GM18502 (cell line): Measurements from ENCODE around the gene FN3K.
"Not testable (repeated sequence)": the region's sequence is repeated elsewhere in the genome, so short reads cannot be mapped to it uniquely, and the experiment has no call there.

ENCODE experiments used
- ATAC-seq: cut with Tn5 transposase; IDR thresholded peaks from one replicate; pipeline ENCODE4 v1.9.1; 2021; ENCODE audit warnings: mild to moderate bottlenecking; ENCODE audit not compliant: unreplicated experiment, poor library complexity

FN3K gene

DNA sequence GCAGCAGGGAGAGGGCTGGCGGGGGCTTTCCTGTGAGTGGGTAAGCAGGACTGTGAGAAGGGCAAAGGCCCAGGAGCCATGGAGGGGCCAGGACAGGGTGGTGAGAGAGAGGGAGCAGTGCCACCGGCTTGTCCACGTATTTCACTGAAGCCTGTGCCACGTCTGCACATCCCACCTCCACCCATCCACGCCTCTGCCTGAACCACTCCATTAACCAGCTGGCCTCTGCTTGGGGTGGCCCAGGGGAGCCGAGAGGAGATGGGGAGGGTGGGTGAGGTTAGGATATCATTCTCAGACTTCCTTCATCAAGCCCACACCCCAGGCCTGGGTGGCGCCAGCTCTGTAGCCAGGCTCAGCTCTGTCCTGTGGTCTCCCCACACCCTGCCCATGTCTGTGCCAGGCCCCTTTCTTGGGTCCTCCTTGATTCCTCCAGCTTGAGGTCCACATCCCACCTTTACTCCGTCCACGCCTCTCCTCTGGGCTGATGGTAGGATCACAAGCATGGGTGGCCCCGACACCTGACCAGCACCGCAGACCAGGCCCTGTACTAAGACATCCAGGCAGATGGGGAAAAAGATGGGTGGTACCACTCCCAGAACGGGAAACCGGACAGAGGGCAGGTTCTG, 3.2 kb upstream of the FN3K start:
- ATAC-seq: no peak

DNA sequence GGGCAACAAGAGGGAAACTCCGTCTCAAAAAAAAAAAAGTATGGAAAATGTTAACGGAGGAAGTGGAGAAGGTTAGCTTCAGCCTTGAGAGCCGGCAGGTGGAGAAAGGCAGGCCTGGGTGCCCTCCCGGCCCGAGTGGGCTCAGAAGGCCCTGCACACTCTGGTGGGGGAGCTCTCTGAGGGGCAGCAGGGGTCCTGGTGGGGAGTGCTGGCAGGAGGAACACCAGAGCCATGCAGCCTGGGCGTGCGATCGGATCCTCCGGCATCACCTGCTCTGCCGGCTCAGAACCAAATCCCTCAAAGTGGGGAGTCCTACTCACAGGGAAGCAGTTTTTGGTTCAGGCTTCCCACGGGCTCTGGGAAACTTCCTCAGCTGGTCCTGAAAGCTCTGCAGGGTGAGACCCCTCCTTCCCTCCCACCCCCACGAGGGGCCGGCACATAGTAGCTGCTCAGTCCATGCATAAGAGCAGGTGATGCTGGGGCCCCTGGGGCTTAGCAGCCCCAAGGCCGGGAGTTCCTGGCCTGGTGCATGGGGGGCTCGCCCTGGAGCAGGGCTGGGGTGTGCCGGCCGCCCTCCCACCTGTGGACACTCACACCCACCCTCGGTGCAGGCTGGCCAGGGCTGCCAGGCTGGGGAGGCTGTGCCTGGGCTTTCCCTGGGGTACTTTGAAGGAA, 1.2 kb downstream of the FN3K start:
- no peak for ATAC-seq

DNA sequence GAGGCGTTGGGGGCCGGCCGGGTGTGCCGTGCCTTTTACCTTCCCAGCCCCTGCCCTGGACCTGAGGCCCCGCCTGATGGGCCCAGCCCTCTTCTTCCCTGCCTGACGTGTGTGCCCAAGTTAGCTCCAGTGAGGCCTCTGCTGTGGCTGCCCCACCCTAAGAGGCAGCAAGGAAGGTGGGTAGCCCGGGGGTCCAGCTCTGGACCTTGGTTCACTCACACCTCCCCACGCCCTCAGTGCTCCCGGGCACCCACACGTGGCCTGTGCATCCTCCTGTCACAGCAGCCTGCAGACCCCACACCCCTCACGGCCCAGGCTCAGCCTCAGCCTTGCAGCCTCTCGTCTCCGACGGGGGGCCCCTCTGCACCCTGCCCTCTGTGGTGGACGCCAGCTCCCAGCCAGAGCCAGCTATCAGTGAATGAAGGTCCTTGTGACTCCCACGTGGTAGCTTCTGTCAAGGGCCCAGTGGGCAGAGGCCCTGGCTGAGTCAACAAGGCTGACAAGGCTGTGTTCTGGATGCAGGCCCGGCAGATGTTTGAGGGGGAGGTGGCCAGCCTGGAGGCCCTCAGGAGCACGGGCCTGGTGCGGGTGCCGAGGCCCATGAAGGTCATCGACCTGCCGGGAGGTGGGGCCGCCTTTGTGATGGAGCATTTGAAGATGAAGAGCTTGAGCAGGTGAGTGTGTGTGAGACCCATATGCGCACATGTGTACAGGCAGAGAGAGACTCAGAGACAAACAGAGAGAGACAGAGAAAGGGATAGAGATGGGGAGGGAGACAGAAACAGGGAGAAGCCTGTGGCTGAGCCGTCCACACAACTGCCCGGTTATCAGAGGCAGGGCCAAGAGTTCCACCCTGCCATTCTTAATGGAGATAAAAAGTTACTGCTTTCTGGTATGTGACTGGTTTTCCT, 2.8 kb downstream of the FN3K start:
- ATAC-seq: no peak

DNA sequence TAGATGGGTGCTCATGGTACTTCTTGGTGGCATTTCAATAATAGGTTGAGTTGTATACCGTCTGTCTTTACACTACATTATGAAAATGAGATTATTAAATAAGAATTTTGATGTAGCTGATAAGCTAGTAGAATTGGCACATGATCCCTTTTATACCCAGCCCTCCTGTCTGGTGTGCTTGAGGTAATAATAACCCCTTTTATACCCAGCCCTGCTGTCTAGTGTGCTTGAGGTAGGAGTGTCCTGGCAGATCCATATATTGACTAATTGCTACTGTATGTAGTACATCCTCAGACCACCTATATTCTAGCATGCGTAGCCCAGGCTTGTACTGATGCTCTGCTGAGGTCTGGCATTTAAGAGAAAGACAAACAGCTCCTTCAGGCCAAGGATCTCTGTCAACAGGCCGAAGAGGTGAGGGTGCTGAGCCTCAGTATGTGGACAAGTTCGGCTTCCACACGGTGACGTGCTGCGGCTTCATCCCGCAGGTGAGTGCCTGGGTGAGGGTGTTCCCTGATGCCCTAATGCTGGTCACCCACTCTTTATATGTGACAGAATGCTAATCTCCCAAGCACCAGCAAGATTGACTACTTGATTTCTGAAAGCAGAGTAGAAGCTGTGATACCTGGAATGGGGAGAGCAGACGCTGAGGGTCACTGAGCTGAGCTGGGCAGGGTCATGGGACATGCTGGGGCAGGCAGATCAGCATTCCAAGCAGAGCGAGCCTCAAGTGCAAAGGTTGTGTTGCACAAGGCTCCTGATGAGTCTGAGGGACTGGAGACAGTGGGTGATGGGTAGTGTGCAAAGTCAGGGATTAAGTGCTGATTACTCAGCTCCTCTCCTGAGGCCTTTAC, 5.7 kb downstream of the FN3K start:
- ATAC-seq: no peak

DNA sequence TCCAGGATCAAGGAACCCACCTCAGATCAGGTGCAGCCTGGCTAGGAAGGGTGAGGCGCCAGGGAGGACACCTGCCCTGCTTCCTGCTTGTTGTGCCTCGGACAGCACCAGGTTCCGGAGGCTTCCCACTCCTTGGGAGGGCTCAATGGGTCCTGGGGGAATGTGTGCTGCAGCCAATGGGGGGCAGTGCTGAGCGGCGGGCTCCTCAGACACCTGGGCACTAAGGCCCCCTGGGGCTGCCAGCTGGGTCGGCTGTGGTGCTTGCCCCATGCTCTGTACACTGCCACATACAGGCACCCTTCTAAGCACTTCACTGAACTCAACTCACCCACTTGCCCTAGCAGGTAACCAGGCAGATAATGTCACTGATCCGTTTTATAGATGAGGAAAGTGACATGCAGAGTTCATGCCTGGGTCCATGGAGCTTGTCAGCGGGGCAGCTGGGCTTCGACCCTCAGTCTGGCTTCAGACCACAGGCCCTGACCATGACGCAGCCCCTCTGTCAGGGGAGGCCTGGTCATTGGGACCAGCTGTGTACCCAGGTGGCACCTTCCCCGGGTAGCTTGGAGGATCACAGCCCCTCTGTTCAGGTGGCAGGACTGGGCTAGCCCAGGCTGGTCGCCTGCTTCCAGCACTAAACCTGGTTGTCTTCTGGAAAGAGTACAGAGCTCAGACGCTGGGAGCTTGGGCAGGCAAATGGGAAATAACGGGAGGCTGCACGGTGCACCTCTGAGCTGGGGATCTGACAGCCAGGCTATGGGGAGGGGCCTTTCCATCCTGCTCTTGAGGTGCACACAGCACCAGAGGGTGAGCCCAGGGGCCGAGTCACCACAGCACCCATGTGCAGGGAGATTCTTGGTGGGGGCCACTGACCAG, 8.2 kb downstream of the FN3K start:
- no peak for ATAC-seq

DNA sequence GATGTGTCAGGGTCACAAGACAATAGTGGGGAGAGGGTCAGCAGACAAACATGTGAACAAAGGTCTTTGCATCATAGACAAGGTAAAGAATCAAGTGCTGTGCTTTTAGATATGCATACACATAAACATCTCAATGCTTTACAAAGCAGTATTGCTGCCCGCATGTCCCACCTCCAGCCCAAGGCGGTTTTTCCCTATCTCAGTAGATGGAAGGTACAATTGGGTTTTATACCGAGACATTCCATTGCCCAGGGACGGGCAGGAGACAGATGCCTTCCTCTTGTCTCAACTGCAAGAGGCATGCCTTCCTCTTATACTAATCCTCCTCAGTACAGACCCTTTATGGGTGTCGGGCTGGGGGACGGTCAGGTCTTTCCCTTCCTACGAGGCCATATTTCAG, 9.3 kb downstream of the FN3K start:
- ATAC-seq: not testable (repeated sequence)

- ATAC-seq: no peak
These were observed 10.1 kb downstream of the FN3K start for GRCh38 chr17:82745524-82745923.

DNA sequence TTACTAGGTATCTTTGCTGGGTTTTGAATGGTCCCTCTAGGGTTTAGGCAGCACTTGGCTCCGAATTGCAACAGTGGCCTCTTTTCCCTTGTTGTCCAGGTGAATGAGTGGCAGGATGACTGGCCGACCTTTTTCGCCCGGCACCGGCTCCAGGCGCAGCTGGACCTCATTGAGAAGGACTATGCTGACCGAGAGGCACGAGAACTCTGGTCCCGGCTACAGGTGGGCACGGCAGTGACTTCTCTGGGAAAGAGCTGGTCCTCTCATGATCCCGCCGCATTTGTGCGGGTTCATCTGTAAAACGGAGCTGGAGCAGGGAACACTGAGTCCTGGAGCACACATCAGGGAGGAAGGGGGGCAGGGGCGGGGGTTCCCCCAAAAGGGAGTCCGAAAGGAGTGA, 13.3 kb downstream of the FN3K start:
- ATAC-seq: no peak

DNA sequence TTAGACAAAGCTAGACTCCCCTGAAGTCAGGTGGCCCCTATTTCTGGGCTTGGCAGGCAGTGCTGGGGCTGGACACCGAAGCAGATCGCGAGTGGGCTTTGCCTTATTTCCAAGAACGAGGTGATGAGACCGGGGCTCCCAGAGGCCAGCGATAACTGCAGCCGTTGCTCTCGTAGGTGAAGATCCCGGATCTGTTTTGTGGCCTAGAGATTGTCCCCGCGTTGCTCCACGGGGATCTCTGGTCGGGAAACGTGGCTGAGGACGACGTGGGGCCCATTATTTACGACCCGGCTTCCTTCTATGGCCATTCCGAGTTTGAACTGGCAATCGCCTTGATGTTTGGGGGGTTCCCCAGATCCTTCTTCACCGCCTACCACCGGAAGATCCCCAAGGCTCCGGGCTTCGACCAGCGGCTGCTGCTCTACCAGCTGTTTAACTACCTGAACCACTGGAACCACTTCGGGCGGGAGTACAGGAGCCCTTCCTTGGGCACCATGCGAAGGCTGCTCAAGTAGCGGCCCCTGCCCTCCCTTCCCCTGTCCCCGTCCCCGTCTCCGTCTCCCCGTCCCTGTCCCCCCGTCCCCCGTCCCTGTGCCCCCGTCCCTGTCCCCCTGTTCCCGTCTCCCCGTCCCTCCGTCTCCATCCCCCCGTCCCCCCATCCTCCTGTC, 15.0 kb downstream of the FN3K start:
- no peak for ATAC-seq

GRCh38 chr17:82751171-82751570, 15.8 kb downstream of the FN3K start:
- ATAC-seq: peak; percentile 32

DNA sequence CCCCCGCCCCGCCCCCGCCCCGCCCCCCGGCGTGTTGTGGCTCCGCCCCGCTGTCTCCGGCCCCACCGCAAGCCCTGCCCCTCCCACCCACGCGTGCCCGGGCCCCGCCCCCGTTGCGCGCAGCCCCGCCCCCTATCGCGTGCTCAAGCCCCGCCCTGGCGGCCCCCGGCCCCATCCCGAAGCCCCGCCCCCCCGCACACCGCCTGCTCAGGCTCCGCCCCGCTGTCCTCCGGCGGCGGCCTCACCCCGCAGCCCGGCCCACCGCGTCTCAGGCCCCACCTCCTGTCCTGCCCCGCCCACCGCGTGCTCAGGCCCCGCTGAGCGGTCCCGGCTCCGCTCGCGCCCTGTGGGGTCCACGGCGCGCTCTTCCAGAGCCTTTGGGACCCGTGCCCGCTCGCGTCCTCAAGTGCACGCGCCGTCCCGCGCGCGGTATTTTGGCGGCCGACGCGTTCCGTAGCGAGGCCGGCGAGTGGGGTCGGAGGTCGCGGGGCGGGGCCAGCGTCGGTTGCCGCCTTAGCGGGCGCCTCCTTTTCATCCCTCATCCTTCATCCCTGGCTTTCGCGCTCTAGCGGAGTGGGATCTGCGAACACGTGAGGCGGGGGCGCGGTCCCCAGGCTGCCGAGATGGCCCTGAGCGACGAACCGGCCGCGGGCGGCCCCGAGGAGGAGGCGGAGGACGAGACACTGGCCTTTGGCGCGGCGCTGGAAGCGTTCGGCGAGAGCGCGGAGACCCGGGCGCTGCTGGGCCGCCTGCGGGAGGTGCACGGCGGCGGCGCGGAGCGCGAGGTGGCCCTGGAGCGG, 16.4 kb downstream of the FN3K start, which contains the start of gene TBCD:
TSS of gene TBCD (plus strand) at position 495 of the 800 bp plus-strand sequence. CDS start at position 624, 129 bp downstream.
- ATAC-seq: peak; percentile 73

DNA sequence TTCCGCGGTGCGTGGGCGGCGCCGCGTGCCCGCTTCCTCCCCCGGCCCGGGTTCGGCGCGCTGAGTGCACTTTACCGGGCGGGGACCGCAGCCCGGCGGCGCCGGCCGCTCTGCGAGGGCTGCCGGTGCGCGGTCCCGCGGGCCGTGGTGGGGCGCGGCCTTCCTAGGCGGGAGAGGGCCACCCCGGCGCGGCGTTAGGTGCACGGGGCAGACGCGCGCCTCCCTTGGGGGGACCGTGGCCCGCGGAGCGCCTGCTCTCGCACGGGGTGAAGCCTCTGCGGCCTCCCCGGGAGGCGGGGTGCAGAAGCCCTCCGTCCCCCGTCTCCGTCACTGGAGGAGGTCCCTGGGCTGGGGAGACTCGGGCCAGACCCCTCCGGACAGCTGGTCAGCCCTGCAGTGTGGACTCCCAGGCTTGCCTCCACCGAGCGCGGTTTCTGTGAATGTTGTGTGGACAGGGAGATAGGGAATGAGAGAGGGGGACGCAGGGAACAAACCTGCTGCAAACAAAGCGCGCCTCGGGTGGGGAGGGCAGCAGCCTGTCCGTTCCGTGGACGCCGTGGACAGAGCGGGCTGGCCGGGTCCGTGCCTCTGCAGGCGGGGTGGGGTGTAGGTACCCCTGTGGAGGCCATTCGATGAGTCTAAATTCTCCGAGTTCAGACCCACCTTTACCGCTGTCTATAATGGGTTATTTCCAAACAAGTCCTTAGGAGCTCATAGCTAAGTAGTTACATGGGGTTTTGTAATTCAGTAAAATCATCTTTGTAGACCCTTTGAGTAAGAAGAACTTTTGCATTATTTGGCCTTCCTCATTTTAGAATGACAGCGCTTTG, 17.2 kb downstream of the FN3K start:
- no peak for ATAC-seq

DNA sequence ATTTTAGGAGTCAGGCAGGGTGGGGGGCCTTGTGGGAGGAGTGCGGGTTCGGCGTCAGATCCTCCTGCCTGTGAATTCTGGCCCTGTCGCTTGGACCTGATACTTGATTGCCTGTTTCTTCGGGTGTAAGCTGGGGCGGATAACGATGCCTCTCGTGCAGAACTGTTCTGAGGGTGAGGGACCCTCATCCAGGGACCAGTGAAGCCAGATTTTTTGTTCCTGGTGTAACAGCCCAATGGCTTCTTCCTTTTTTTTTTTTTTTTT, 17.7 kb downstream of the FN3K start:
- ATAC-seq: no peak

DNA sequence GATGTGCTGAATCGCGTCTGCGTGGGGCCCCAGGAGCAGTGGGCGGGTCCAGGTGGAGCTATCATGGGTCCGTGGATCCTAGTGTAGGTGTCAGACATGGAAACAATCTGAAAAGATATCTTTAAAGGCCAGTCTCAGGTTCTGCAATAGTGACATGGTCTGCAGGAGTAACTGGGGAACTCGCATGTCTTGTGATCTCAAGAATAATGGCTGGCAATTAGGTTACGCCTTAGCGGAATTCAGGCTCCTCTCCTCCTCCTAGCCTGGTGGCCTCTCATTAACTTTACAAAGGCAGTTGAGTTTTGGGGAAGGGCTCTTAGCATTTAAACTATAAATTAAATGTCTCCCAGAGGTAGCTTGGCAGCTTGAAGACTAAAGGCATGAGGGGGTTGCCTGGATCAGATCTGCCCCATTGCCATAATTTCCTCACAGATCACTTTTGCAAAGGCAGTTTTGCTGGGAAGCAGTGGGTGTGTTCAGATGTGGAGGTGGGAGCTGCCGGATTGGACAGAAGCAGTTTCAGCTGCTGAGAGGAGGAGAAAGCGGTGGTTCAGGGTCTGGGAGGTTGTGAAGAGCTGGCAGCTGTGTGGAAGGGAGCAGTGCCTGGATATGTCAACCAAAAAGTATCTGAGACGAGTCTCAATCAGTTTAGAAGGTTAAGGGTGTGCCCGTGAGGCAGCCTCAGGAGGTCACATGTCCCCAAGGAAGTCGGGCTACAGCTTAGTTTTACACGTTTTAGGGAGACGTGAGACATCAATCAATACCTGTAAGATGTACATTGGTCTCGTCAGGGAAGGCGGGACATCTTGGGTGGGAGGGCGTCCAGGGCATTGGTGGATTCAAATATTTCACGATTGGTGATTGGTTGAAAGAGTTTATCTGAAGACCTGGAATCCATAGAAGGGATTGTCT, 19.1 kb downstream of the FN3K start:
- no peak for ATAC-seq

DNA sequence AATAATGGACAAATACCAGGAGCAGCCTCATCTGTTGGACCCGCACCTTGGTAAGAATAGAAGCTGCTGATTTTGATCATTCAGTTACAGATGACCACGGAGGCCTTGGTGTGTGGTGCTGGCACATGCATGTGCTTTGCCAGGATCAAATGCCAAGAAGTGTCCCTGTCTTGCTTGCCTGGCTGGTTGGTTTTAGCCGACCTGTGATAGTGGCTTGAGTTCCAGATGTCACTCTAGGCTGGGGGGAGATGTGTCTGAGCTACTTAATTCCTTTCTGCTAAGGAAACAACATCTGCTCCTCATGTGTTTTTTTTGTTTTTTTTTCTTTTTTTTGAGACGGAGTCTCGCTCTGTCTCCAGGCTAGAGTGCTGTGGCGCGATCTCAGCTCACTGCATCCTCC, 20.8 kb downstream of the FN3K start:
- ATAC-seq: no peak

GRCh38 chr17:82765371-82765770, 30.0 kb downstream of the FN3K start:
- no peak for ATAC-seq
